Urothelium cell line (cell line): Measurements from ENCODE around the gene DPY30.

ENCODE experiments used
- DNase-seq: peaks from one replicate; pipeline ENCODE4 v3.0.0; 2011; ENCODE audit warnings: low spot score, mixed read lengths
- FAIRE-seq: peaks from 2 replicates; lab custom pipeline; 2011; peaks lifted over from hg19 to GRCh38; lab: Jason Lieb, UNC

The DPY30 gene

DNA sequence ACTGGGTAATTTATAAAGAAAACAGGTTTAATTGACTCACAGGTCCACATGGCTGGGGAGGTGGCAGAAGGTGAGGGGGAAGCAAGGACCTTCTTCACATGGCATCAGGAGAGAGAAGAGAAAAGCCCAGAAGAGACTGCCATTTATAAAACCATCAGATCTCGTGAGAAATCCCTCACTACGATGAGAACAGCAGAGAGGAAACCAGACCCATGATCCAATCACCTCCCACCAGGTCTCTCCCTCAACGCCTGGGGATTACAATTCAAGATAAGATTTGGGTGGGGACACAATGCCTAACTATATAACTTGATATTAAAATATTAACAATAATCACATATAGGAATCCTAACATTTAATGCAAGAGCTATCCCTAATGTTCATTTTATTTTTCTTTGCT, 60.6 kb downstream of the DPY30 start:
- FAIRE-seq: no peak

DNA sequence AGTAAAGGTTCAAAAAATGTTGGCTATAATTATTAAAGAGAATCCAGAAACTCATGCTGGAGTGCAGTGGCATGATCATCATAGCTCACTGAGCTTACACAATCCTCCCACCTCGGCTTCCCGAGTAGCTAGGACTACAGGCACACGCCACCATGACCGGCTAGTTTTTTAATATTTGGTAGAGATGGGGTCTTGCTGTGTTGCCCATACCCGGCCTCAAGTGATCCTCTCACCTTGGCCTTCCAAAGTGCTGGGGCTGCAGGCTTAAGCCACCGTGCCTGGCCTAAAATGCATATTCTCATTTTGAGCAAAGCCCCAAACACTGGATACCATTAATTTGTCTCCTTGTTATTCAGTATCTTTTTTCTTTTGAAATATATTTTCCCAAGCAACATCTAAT, 61.2 kb downstream of the DPY30 start:
- DNase-seq (no peak), FAIRE-seq (no peak)

More for the DNA sequence above, 60.6 kb downstream of the DPY30 start:
- DNase-seq: no peak
